K562 (cell line): ENCODE data around the gene GUCY1A2. TPM values are rescaled to one million over a fixed set of nuclear protein-coding genes. Genes with fewer than 3 reads are reported as not detected.
A peak's percentile ranks its signal among the peaks of the same experiment; 100 is the strongest.

Experiments
- ATAC-seq: fragments of 200-7000 bp; cut with Tn5 transposase; 3 replicates; pipeline ENCODE4 v1.9.1; 2020; ENCODE audit warnings: moderate library complexity
- BruUV-seq: library from RNA; stranded (reverse); fragments of 400-500 nt; replicated peaks from 2 replicates; lab custom pipeline; 2021; lab: Mats Ljungman, UMichigan
- CTCF ChIA-PET: fragments of 300-600 bp; formaldehyde crosslinking; extraction: SDS; loops from one replicate; lab custom pipeline; 2021; ENCODE audit warnings: low intra/inter-chr PET ratio; lab: Yijun Ruan, JAX
- POLR2A ChIA-PET: fragments of 300-600, 350-650 bp; sonication (Branson Sonifier 250); formaldehyde crosslinking; extraction: SDS; loops from one replicate; lab custom pipeline; 2021; ENCODE audit warnings: antibody characterized with exemption, inconsistent platforms; lab: Yijun Ruan, JAX
- DNase-seq, 4 experiments: peaks; one replicate each; pipeline versions ENCODE4 v3.0.0 to v3.0.0-alpha.2; 2011 to 2018; ENCODE audit warnings: low spot score in 3 of 4, mixed read lengths in 3 of 4; ENCODE audit errors: extremely low read depth in 1 of 4
- FAIRE-seq: peaks from 2 replicates; lab custom pipeline; 2011; peaks lifted over from hg19 to GRCh38; lab: Jason Lieb, UNC
- H2AFZ ChIP-seq: 2 replicates; pipeline ENCODE4 v1.6.0; 2011; ENCODE audit warnings: low read depth, low read length, control low read depth, inconsistent platforms
- H3K27ac ChIP-seq: fragments of 200-600 bp; 3 replicates; pipeline ENCODE4 v1.8.0; 2011; ENCODE audit warnings: low read depth, mild to moderate bottlenecking, control low read depth, inconsistent platforms, low read length, moderate library complexity, mixed read lengths; ENCODE audit errors: extremely low read depth
- H3K27me3 ChIP-seq, 2 experiments: fragments of 300-600 bp in 1 of 2; 2 replicates in 1 of 2; 3 replicates in 1 of 2; pipeline versions ENCODE4 v1.6.0 to v1.8.0; 2011; ENCODE audit warnings: inconsistent platforms in 2 of 2, low read length in 2 of 2, mild to moderate bottlenecking in 1 of 2, mixed read lengths in 1 of 2, moderate library complexity in 1 of 2; ENCODE audit not compliant: control insufficient read depth in 2 of 2, insufficient read depth in 2 of 2
- H3K36me3 ChIP-seq: fragments of 300-600 bp; 3 replicates; pipeline ENCODE4 v1.8.0; 2011; ENCODE audit warnings: mild to moderate bottlenecking, low read length, inconsistent platforms; ENCODE audit not compliant: control insufficient read depth, insufficient read depth
- H3K4me1 ChIP-seq, 2 experiments: fragments of 200-600 bp in 1 of 2; replicated peaks in 1 of 2; 2 replicates in 1 of 2; 3 replicates in 1 of 2; pipeline versions ENCODE4 v1.5.1 to v1.8.0; 2011; ENCODE audit warnings: inconsistent platforms in 2 of 2, low read length in 2 of 2, mild to moderate bottlenecking in 1 of 2, mixed read lengths in 1 of 2, moderate library complexity in 1 of 2; ENCODE audit not compliant: control insufficient read depth in 2 of 2, insufficient read depth in 2 of 2
- H3K4me2 ChIP-seq: 2 replicates; pipeline ENCODE4 v1.6.1; 2011; ENCODE audit warnings: low read length, control low read depth, inconsistent platforms, mixed read lengths; ENCODE audit not compliant: insufficient read depth
- H3K4me3 ChIP-seq: fragments of 200-600 bp; sonication (generic), shearing (Covaris generic); 2 replicates; pipeline ENCODE4 v1.5.1; 2016; ENCODE audit warnings: control low read depth, inconsistent platforms
- H3K79me2 ChIP-seq: fragments of 200-600 bp; 3 replicates; pipeline ENCODE4 v1.8.0; 2011; ENCODE audit warnings: low read length, inconsistent platforms; ENCODE audit not compliant: control insufficient read depth, insufficient read depth
- H3K9ac ChIP-seq, 2 experiments: 2 replicates each; pipeline versions ENCODE4 v1.6.0 to v1.6.1; 2011; ENCODE audit warnings: low read depth in 2 of 2, low read length in 2 of 2, control low read depth in 1 of 2, inconsistent platforms in 1 of 2, mild to moderate bottlenecking in 1 of 2, mixed read lengths in 1 of 2; ENCODE audit not compliant: insufficient read depth in 1 of 2
- H3K9me1 ChIP-seq: one replicate; pipeline ENCODE4 v1.6.0; 2011; ENCODE audit warnings: inconsistent platforms, mild to moderate bottlenecking, low read length, moderate library complexity; ENCODE audit not compliant: control insufficient read depth, insufficient read depth
- H3K9me3 ChIP-seq: replicated peaks from 2 replicates; pipeline ENCODE4 v1.5.1; 2011; ENCODE audit warnings: low read depth, low read length, inconsistent platforms; ENCODE audit not compliant: control insufficient read depth, insufficient read depth
- H4K20me1 ChIP-seq: replicated peaks from 2 replicates; pipeline ENCODE4 v1.6.1; 2011; ENCODE audit warnings: low read length, inconsistent platforms, mixed read lengths; ENCODE audit not compliant: control insufficient read depth, insufficient read depth
- MAFF ChIP-seq: IDR thresholded peaks from 2 replicates; pipeline ENCODE4 v1.6.1; 2012; ENCODE audit warnings: low read length, improper control_type of control experiment
- MAZ ChIP-seq, 2 experiments: fragments of 450-650 bp in 1 of 2; sonication (generic) in 1 of 2; formaldehyde crosslinking; IDR thresholded peaks in 1 of 2; conservative IDR thresholded peaks in 1 of 2; 2 replicates each; pipeline versions ENCODE4 v1.4.0 to v1.5.0; 2020; ENCODE audit warnings: mild to moderate bottlenecking in 1 of 2, missing genetic modification reagents in 1 of 2
- ZNF174 ChIP-seq: fragments of 250-450 bp; sonication (Bioruptor Pico); IDR thresholded peaks from 2 replicates; pipeline ENCODE4 v1.4.0; 2020; ENCODE audit warnings: mild to moderate bottlenecking
- ZNF316 ChIP-seq: fragments of 450-650 bp; IDR thresholded peaks from 2 replicates; pipeline ENCODE4 v1.6.1; 2016
- WGBS: fragments of 100-300 bp; shearing (Covaris generic); methylation state at CpG from one replicate; pipeline ENCODE4 v1.1.6; 2016; ENCODE audit warnings: low coverage, mixed read lengths; ENCODE audit not compliant: insufficient coverage; ENCODE audit errors: missing lambda C conversion rate; 5-methylcytosine and 5-hydroxymethylcytosine counted together
- in situ Hi-C: fragments of 300-500 bp; cut with MboI; formaldehyde crosslinking; loops from 4 replicates; pipeline ENCODE4 v1.15.0; 2018; ENCODE audit warnings: inconsistent platforms, mixed read lengths
- intact Hi-C: fragments of 100-400 bp; cut with micrococcal nuclease; formaldehyde crosslinking; loops from 2 replicates; pipeline ENCODE4 v1.14.2; 2022
- polyA plus RNA-seq, 8 experiments: library from polyadenylated mRNA; depleted of rRNA in 4 of 8; stranded (reverse) in 5 of 8; unstranded in 3 of 8; fragments of >200 nt; fragmentation: Nextera tagmentation in 2 of 8; fragmentation: Illumina TruSeq in 1 of 8; extraction: Ambion mirVana in 2 of 8; extraction: Trizol in 1 of 8; gene quantifications; 2 replicates each; pipeline versions ENCODE4 v1.2.1 to v1.2.3, GENCODE V29; 2011 to 2014; ENCODE audit warnings: inconsistent platforms in 1 of 8, missing spikeins in 1 of 8
- total RNA-seq, 7 experiments: library from RNA; depleted of rRNA in 6 of 7; stranded (reverse); fragments of >200 nt in 6 of 7; fragmentation: Illumina TruSeq in 2 of 7; extraction: Trizol in 2 of 7; gene quantifications; 2 replicates each; pipeline versions ENCODE4 v1.2.1 to v1.2.3, GENCODE V29; 2011 to 2021; ENCODE audit warnings: low replicate concordance in 1 of 7
- TF ChIP-seq, protein P1 (sequence below): fragments of 450-650 bp; conservative IDR thresholded peaks from 2 replicates; pipeline ENCODE4 v1.6.1; 2016; ENCODE audit warnings: missing genetic modification characterization, low read depth, mild to moderate bottlenecking, control low read depth, missing compliant biosample characterization

Gene GUCY1A2
- total and polyA plus RNA-seq, 9 of the 15 experiments (the other 6 are each of a cell fraction or from before 2014, with no cell fraction given): under 0.01 to 0.04 TPM; not detected in 7

DNA sequence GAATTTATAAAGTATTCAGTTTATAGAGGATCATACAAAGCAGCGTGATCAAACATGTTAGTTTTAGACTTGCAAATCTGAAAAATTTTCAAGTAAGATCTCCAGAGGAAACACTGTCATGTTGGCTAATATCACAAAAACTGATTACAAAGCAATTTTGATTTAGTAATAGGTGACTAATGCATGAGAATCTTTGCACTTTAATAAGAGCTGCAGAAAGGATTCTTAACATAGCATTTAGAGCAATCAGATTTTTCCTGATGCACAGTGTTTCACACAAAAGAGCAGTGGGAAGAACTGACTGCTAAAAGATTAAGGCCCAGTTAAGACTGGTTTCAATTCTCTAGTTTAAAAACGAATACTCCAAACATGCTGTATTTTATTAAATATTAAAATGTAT, 321.2 kb downstream of the GUCY1A2 start:
- Histone ChIP-seq H3K9me1 (no peaks in the 10 kb centered on the region), H3K36me3 (no peaks in the 10 kb centered on the region), H3K27ac (no peak overlapping the region), H3K79me2 (no peaks in the 10 kb centered on the region), H3K4me2 (no peak overlapping the region), H3K4me3 (no peak overlapping the region), H2AFZ (no peak overlapping the region), H3K27me3 (no peaks in the 10 kb centered on the region), H3K9me3 (no peaks in the 10 kb centered on the region), H3K9ac (no peak overlapping the region), H3K4me1 (no peaks in the 10 kb centered on the region), H4K20me1 (no peaks in the 10 kb centered on the region)
- FAIRE-seq: no peak
- ChIA-PET CTCF (no interaction called here), POLR2A (no interaction called here)
- in situ Hi-C loops (no loop called here), intact Hi-C loops (no loop called here)
- TF ChIP-seq ZNF316 (0 out of 2 replicates have a peak, but pooled peaks have one; percentile 14), MAFF (peak; percentile 11; the same call in 1 of the 2 replicates), ZNF174 (CRISPR knock-in tag) (no peak), MAZ (CRISPR knock-in tag; conservative IDR thresholded peaks at IDR 0.05 in 1 of 2, IDR thresholded peaks at IDR 0.05 in 1 of 2) (no peak)
- TF ChIP-seq, protein P1, sequence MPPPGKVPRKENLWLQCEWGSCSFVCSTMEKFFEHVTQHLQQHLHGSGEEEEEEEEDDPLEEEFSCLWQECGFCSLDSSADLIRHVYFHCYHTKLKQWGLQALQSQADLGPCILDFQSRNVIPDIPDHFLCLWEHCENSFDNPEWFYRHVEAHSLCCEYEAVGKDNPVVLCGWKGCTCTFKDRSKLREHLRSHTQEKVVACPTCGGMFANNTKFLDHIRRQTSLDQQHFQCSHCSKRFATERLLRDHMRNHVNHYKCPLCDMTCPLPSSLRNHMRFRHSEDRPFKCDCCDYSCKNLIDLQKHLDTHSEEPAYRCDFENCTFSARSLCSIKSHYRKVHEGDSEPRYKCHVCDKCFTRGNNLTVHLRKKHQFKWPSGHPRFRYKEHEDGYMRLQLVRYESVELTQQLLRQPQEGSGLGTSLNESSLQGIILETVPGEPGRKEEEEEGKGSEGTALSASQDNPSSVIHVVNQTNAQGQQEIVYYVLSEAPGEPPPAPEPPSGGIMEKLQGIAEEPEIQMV (tag): no peak
- no peak for ATAC-seq
- 0% methylated on average over 2 of the region's 2 CpGs for WGBS
- no TSS peak for BruUV-seq
- DNase-seq: no peak
